Adrenal gland (tissue), 12 donors: Measurements from ENCODE around the gene MPP2. TPM values are rescaled to one million over a fixed set of nuclear protein-coding genes. Genes with fewer than 3 reads are reported as not detected.

ENCODE experiments used
- DNase-seq, 7 donors: peaks; one replicate each; pipeline ENCODE4 v3.0.0-alpha.2; 2019 to 2020
- H3K27ac ChIP-seq, 5 donors: fragments of 200-600 bp; sonication (generic) in 4 of 5; 1 replicate in 3 of 5; 2 replicates in 2 of 5; pipeline versions ENCODE4 v1.5.1 to v1.8.0; 2016 to 2020; ENCODE audit warnings: mild to moderate bottlenecking in 1 of 5
- H3K27me3 ChIP-seq: fragments of 200-600 bp; 2 replicates; pipeline ENCODE4 v1.8.0; 2021
- H3K36me3 ChIP-seq, 2 donors: fragments of 200-600 bp; replicated peaks in 1 of 2; 1 replicate in 1 of 2; 2 replicates in 1 of 2; pipeline versions ENCODE4 v1.5.1 to v1.8.0; 2018 to 2022
- H3K4me1 ChIP-seq, 2 donors: fragments of 200-600 bp; replicated peaks in 1 of 2; 1 replicate in 1 of 2; 2 replicates in 1 of 2; pipeline versions ENCODE4 v1.5.1 to v1.8.0; 2018 to 2021
- H3K4me3 ChIP-seq, 4 donors: fragments of 200-600 bp; sonication (generic) in 3 of 4; one replicate each; pipeline ENCODE4 v1.5.1; 2016 to 2018
- H3K9me3 ChIP-seq, 3 donors: fragments of 200-600 bp; sonication (generic) in 1 of 3; replicated peaks in 1 of 3; 1 replicate in 2 of 3; 2 replicates in 1 of 3; pipeline versions ENCODE4 v1.5.1 to v1.8.0; 2016 to 2021
- POLR2A ChIP-seq, 2 donors: fragments of 450-650 bp; IDR thresholded peaks; one replicate each; pipeline ENCODE4 v1.6.1; 2017; ENCODE audit warnings: antibody characterized with exemption in 2 of 2, mild to moderate bottlenecking in 2 of 2, moderate library complexity in 1 of 2
- WGBS, 4 donors: extraction: QIAGEN DNeasy Blood & Tissue Kit in 2 of 4; methylation state at CpG; one replicate each; pipeline versions ENCODE4 v1.1.5 to v1.1.7; 2013 to 2017; 5-methylcytosine and 5-hydroxymethylcytosine counted together
- intact Hi-C, 2 donors: fragments of 100-400 bp; cut with DNase I; formaldehyde crosslinking; loops; one replicate each; pipeline versions ENCODE4 v1.14.1 to v1.15.0; 2022 to 2023
- polyA plus RNA-seq, 3 donors: library from polyadenylated mRNA; stranded (reverse); fragments of 200-250 nt in 2 of 3; fragments of 350-450 nt in 1 of 3; fragmentation: Illumina TruSeq in 1 of 3; extraction: RNeasy Lipid Tissue Mini Kit (QIAGEN cat#74804) in 1 of 3; gene quantifications; one replicate each; pipeline ENCODE4 v1.2.3, GENCODE V29; 2013 to 2014
- total RNA-seq, 9 donors: library from RNA; depleted of rRNA in 4 of 9; stranded (reverse); fragments of >200 nt in 4 of 9; fragments of 120-200 nt in 1 of 9; fragmentation: NEBNext Ultra II Directional in 1 of 9; extraction: Animal tissue kit (Norgen Biotek cat#: 25700) in 1 of 9; gene quantifications; one replicate each; pipeline versions ENCODE4 v1.1.0 to v1.2.4, GENCODE V29; 2013 to 2023
- TF ChIP-seq, protein P1 (sequence below), 6 experiments: fragments of 450-650 bp in 4 of 6; fragments of 200-600 bp in 2 of 6; sonication (generic) in 1 of 6; IDR thresholded peaks; 1 replicate in 5 of 6; 2 replicates in 1 of 6; pipeline versions ENCODE4 v1.5.1 to v1.8.0; 2016 to 2021; ENCODE audit warnings: antibody characterized with exemption in 6 of 6, mild to moderate bottlenecking in 2 of 6, moderate library complexity in 1 of 6
- donor health status: healthy with polysubstance abuse.
- donor health status: Bipolar disorder and iron deficiency.
- donor health status: DM: yes; HTN: yes; CAD: no.
- donor health status: DM: no; HTN: no; CAD: no.
- donor health status: DM: no; HTN: no; CAD: no.
- donor health status: DM: yes; HTN: yes; CAD: no.

MPP2 gene
- total and polyA plus RNA-seq, 12 donors = 0.29 to 16.0 (median 2.4) TPM

DNA sequence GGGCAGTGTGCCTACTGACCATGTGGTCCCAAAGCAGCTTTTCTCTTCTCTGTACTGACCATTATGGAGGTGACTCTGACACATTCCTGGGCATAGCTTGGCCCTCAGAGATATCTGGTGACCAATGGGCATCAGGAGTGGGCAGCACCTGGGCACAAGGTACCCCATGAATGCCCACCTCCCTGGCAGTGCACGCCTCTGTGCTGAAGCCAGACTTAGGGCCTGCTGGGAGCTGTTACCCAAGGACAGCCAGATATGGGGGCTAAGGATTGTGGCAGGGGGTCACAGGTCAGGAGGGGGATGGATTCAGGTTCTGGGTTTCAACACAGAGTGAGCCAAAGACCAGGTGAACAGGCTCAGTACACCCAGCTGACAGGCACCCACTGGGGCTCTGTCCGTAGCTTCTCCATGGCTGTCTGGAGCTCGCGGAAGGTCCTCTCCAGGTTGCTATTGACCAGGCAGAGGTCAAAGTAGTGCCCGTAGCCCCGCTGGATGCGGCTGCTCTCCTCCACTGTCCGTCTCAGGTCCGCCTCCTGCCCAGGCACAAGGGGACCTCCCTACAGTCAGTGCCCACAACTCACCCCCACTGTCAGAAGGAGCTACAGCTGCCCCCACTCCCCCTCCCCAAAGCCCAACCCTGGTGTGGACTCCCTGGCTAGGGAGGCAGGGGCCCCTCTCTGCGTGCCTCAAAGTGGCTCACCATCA lies 29.7 kb downstream of the MPP2 start:
- TF ChIP-seq, protein P1, sequence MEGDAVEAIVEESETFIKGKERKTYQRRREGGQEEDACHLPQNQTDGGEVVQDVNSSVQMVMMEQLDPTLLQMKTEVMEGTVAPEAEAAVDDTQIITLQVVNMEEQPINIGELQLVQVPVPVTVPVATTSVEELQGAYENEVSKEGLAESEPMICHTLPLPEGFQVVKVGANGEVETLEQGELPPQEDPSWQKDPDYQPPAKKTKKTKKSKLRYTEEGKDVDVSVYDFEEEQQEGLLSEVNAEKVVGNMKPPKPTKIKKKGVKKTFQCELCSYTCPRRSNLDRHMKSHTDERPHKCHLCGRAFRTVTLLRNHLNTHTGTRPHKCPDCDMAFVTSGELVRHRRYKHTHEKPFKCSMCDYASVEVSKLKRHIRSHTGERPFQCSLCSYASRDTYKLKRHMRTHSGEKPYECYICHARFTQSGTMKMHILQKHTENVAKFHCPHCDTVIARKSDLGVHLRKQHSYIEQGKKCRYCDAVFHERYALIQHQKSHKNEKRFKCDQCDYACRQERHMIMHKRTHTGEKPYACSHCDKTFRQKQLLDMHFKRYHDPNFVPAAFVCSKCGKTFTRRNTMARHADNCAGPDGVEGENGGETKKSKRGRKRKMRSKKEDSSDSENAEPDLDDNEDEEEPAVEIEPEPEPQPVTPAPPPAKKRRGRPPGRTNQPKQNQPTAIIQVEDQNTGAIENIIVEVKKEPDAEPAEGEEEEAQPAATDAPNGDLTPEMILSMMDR (IDR thresholded peaks at IDR 0.05) = no peak
- TF ChIP-seq POLR2A (IDR thresholded peaks at IDR 0.05) = no peak
- no peak overlapping the region for H3K4me3 ChIP-seq
- no peak overlapping the region for H3K27ac ChIP-seq
- intact Hi-C loops = loop anchor here in 1 of 2 donors (10.0 kb wide), 1 partner anchor 117 kb away; no protein-coding TSS in a partner anchor
- H3K27me3 ChIP-seq = no peaks in the 10 kb centered on the region
- 92 to 100% (median 94%) methylated on average over 3 to 10 of the region's 10 CpGs for WGBS, 4 donors
- no peaks in the 10 kb centered on the region for H3K9me3 ChIP-seq
- H3K36me3 ChIP-seq = no peaks in the 10 kb centered on the region
- H3K4me1 ChIP-seq = peaks cover 3 to 6% of the 10 kb centered on the region in 2 donors
- DNase-seq = no peak

DNA sequence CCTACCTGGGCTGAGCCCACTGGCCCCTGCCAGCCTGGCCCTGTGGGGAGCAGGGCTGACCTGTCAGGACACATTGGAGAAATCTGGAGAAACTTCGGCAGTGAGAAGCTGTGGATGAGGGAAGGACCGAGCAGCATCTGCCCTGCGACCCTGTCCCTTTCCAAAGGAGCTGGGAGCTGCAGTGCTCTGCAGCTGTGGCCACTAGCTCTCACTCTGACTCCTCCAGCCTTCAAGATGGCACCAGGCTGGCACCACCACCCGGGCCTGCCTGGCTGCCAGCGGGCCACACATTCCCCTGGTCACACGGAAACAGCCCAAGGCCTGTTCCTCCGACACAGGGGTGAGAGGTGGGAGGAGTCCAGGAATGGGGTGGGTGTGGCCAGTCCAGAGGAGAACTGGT lies 30.3 kb downstream of the MPP2 start:
- H3K36me3 ChIP-seq = no peaks in the 10 kb centered on the region
- H3K27ac ChIP-seq = no peak overlapping the region
- no peak for DNase-seq
- whole genome bisulfite sequencing, 4 donors = 71 to 86% (median 81%) methylated on average over 7 of the region's 7 CpGs
- H3K27me3 ChIP-seq = no peaks in the 10 kb centered on the region
- H3K4me1 ChIP-seq = peaks cover 3 to 6% of the 10 kb centered on the region in 2 donors
- intact Hi-C loops = loop anchor here in 1 of 2 donors (10.0 kb wide), 1 partner anchor 118 kb away; no protein-coding TSS in a partner anchor
- no peaks in the 10 kb centered on the region for H3K9me3 ChIP-seq
- no peak overlapping the region for H3K4me3 ChIP-seq
- TF ChIP-seq, protein P1 (IDR thresholded peaks at IDR 0.05) = no peak
- TF ChIP-seq POLR2A (IDR thresholded peaks at IDR 0.05) = no peak

DNA sequence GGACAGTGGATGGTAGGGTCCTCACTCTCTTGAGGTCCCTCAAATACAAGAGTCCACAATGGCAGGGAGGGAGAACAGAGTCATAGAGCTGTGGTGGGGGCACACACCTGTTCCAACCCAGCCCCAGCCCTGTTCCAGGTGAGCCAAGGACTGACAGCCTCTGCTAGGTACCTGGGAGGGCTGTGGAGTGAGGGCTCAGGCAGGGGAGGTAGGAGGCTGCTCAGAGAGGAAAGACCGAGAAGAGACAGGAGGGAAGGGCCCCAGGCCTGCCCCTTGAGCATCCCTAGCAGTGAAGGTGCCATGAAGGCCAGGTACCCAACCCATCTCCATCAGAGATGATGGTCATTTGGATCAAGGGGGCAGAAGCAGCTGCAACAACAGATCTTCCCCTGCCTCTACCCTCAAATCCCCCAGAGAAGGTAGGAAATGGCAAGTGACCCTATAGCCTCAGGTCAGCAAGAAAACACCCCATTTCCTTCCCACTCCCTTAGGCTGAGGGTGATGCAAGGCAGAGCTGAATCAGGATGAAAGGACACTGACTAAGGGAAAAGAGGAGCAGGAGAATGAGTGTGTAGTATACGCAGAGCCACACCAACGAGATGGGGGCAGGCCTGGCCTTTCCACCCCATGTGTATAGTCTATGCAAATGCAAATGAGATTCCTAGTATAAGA lies 31.7 kb downstream of the MPP2 start:
- no peak for TF ChIP-seq POLR2A (IDR thresholded peaks at IDR 0.05)
- TF ChIP-seq, protein P1 (IDR thresholded peaks at IDR 0.05) = no peak
- H3K27ac ChIP-seq = no peak overlapping the region
- no peak for DNase-seq
- intact Hi-C loops = loop anchor here in 1 of 2 donors (10.0 kb wide), 1 partner anchor 119 kb away; no protein-coding TSS in a partner anchor
- H3K4me1 ChIP-seq = peaks cover 3 to 6% of the 10 kb centered on the region in 2 donors
- H3K36me3 ChIP-seq = no peaks in the 10 kb centered on the region
- H3K27me3 ChIP-seq = no peaks in the 10 kb centered on the region
- no peaks in the 10 kb centered on the region for H3K9me3 ChIP-seq
- no peak overlapping the region for H3K4me3 ChIP-seq
- 81 to 94% (median 86%) methylated on average over 3 of the region's 3 CpGs for WGBS, 4 donors

DNA sequence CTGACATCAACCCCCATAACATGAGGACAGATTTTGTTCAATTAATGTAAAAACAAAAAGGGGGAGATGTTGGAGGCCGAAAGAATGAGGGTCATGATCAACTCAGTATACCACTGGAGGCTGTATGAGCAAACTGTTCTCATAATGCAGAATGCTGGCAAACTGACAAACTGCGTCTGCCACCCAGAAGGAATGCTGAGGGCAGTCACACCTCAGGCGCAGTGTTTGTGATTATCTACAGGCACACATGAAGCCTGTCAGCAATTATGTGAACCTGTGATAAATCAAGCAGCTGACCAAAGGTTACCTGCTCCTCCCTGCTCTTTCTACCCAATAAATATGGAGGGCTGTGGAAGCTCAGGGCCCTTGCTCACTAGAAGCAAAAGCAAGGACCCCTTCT lies 33.0 kb downstream of the MPP2 start:
- no peaks in the 10 kb centered on the region for H3K27me3 ChIP-seq
- no peak for DNase-seq
- TF ChIP-seq, protein P1 (IDR thresholded peaks at IDR 0.05) = no peak
- intact Hi-C loops = loop anchor here in 1 of 2 donors (10.0 kb wide), 1 partner anchor 121 kb away; no protein-coding TSS in a partner anchor
- 78 to 84% (median 79%) methylated on average over 3 of the region's 3 CpGs for WGBS, 4 donors
- H3K36me3 ChIP-seq = no peaks in the 10 kb centered on the region
- H3K4me1 ChIP-seq = peaks cover 3 to 6% of the 10 kb centered on the region in 2 donors
- no peak overlapping the region for H3K27ac ChIP-seq
- no peaks in the 10 kb centered on the region for H3K9me3 ChIP-seq
- no peak overlapping the region for H3K4me3 ChIP-seq
